Measurements from ENCODE around the gene PTPRG.

PTPRG gene

GRCh38 chr3:61650719-61651410, 89.5 kb downstream of the PTPRG start:
- DNase-seq (ENCODE audit: low read depth in 2 of 2): no peak

GRCh38 chr3:61657689-61658088, 96.3 kb downstream of the PTPRG start:
- DNase-seq (ENCODE audit: low read depth in 2 of 2): no peak

- no peak for DNase-seq (ENCODE audit: low read depth in 2 of 2)
These were observed 101.5 kb downstream of the PTPRG start for GRCh38 chr3:61662861-61663260.

- DNase-seq (ENCODE audit: low read depth in 2 of 2): no peak
These were observed 102.2 kb downstream of the PTPRG start for GRCh38 chr3:61663356-61664104.

- no peak for DNase-seq (ENCODE audit: low read depth in 2 of 2)
These were observed 102.7 kb downstream of the PTPRG start for GRCh38 chr3:61664105-61664482.

- DNase-seq (ENCODE audit: low read depth in 2 of 2): no peak
These were observed 103.8 kb downstream of the PTPRG start for GRCh38 chr3:61665121-61665520.

GRCh38 chr3:61665987-61666386, 104.6 kb downstream of the PTPRG start:
- DNase-seq (ENCODE audit: low read depth in 2 of 2): no peak

GRCh38 chr3:61666615-61667330, 105.4 kb downstream of the PTPRG start:
- no peak for DNase-seq (ENCODE audit: low read depth in 2 of 2)

- no peak for DNase-seq (ENCODE audit: low read depth in 2 of 2)
These were observed 106.0 kb downstream of the PTPRG start for GRCh38 chr3:61667383-61667782.

- no peak for DNase-seq (ENCODE audit: low read depth in 2 of 2)
These were observed 106.4 kb downstream of the PTPRG start for GRCh38 chr3:61667814-61668213.

- no peak for DNase-seq (ENCODE audit: low read depth in 2 of 2)
These were observed 107.0 kb downstream of the PTPRG start for GRCh38 chr3:61668317-61668864.

GRCh38 chr3:61669203-61669602, 107.8 kb downstream of the PTPRG start:
- DNase-seq (ENCODE audit: low read depth in 2 of 2): no peak

- DNase-seq (ENCODE audit: low read depth in 2 of 2): no peak
These were observed 108.4 kb downstream of the PTPRG start for GRCh38 chr3:61669668-61670299.

- DNase-seq (ENCODE audit: low read depth in 2 of 2): no peak
These were observed 112.3 kb downstream of the PTPRG start for GRCh38 chr3:61673651-61674050.

GRCh38 chr3:61674596-61674995, 113.2 kb downstream of the PTPRG start:
- no peak for DNase-seq (ENCODE audit: low read depth in 2 of 2)

- DNase-seq (ENCODE audit: low read depth in 2 of 2): no peak
These were observed 117.7 kb downstream of the PTPRG start for GRCh38 chr3:61679026-61679425.

- DNase-seq (ENCODE audit: low read depth in 2 of 2): no peak
These were observed 119.2 kb downstream of the PTPRG start for GRCh38 chr3:61680617-61681016.

- no peak for DNase-seq (ENCODE audit: low read depth in 2 of 2)
These were observed 120.3 kb downstream of the PTPRG start for GRCh38 chr3:61681636-61682035.

- no peak for DNase-seq (ENCODE audit: low read depth in 2 of 2)
These were observed 121.5 kb downstream of the PTPRG start for GRCh38 chr3:61682671-61683548.

- no peak for DNase-seq (ENCODE audit: low read depth in 2 of 2)
These were observed 122.3 kb downstream of the PTPRG start for GRCh38 chr3:61683549-61684236.
